ENCODE results near the gene TMEM186.

Gene TMEM186

DNA sequence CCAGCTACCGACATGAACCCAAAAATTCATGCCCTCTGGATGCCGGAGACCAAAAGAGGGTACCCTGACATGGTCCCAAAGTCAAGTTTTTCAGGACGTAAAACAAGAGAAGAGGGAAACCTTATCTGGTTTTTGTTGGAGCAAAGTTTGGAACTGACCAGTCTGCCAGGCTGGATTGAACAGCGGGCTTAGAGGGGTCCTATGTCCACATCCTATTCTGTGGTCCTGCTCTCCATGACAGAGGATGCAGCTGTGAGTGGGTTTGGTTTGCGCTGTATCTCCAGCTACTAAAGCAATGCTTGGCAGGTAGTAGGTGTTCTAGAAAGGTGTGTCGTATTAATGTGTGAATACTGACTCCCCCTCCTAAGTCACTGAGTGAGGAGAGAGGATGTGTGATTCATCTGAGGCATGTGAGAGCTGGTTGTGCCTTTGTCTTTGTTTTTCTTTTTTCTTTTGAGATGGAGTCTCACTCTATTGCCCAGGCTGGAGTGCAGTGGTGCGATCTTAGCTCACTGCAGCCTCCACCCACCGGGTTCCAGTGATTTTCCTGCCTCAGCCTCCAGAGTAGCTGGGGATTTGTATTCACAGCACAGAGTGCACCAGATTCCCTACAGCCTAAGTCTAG lies 31.2 kb upstream of the TMEM186 start:
- TF ChIP-seq, protein P1, sequence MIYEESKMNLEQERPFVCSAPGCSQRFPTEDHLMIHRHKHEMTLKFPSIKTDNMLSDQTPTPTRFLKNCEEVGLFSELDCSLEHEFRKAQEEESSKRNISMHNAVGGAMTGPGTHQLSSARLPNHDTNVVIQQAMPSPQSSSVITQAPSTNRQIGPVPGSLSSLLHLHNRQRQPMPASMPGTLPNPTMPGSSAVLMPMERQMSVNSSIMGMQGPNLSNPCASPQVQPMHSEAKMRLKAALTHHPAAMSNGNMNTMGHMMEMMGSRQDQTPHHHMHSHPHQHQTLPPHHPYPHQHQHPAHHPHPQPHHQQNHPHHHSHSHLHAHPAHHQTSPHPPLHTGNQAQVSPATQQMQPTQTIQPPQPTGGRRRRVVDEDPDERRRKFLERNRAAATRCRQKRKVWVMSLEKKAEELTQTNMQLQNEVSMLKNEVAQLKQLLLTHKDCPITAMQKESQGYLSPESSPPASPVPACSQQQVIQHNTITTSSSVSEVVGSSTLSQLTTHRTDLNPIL (CRISPR knock-in tag; IDR thresholded peaks at IDR 0.05; ENCODE audit: low read depth): no peak
- TF ChIP-seq PPARA (CRISPR knock-in tag; IDR thresholded peaks at IDR 0.05; ENCODE audit: borderline replicate concordance): no peak
- TF ChIP-seq ZFP3 (CRISPR knock-in tag; IDR thresholded peaks at IDR 0.05): no peak
- TF ChIP-seq, protein P2, sequence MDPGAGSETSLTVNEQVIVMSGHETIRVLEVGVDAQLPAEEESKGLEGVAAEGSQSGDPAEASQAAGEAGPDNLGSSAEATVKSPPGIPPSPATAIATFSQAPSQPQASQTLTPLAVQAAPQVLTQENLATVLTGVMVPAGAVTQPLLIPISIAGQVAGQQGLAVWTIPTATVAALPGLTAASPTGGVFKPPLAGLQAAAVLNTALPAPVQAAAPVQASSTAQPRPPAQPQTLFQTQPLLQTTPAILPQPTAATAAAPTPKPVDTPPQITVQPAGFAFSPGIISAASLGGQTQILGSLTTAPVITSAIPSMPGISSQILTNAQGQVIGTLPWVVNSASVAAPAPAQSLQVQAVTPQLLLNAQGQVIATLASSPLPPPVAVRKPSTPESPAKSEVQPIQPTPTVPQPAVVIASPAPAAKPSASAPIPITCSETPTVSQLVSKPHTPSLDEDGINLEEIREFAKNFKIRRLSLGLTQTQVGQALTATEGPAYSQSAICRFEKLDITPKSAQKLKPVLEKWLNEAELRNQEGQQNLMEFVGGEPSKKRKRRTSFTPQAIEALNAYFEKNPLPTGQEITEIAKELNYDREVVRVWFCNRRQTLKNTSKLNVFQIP (CRISPR knock-in tag; IDR thresholded peaks at IDR 0.05; ENCODE audit: borderline replicate concordance, low read depth): no peak
- no peak for TF ChIP-seq ESRRG (CRISPR knock-in tag; IDR thresholded peaks at IDR 0.05)
- TF ChIP-seq, protein P3, sequence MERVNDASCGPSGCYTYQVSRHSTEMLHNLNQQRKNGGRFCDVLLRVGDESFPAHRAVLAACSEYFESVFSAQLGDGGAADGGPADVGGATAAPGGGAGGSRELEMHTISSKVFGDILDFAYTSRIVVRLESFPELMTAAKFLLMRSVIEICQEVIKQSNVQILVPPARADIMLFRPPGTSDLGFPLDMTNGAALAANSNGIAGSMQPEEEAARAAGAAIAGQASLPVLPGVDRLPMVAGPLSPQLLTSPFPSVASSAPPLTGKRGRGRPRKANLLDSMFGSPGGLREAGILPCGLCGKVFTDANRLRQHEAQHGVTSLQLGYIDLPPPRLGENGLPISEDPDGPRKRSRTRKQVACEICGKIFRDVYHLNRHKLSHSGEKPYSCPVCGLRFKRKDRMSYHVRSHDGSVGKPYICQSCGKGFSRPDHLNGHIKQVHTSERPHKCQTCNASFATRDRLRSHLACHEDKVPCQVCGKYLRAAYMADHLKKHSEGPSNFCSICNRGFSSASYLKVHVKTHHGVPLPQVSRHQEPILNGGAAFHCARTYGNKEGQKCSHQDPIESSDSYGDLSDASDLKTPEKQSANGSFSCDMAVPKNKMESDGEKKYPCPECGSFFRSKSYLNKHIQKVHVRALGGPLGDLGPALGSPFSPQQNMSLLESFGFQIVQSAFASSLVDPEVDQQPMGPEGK (CRISPR knock-in tag; IDR thresholded peaks at IDR 0.05; ENCODE audit: borderline replicate concordance): no peak
- no peak for ATAC-seq

DNA sequence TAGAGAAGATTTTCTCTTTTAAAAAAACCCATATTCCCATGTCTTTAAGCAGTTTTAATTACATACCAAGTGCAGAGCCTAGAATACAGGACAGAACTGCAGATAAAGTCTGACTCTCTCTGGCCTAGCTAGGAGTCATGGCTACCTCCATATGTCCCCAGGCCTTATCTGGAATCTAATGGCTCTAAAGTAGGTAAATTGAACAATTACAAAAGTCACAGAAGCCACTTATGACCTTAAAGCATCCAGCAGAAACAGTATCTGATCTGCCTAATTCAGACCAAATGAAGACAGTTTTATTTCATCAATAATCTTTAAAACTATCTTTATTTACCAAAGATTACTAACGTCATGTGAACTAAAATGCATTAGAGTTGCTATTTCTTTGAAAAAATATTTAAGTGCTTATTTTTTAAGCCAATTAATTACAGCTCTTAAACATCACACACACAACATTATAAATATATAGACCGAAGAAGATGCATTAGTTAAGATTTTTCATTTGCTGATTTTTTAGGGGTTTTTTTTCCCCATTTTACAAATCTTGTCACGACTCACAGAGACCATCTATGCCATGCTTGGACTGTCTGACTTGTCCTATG lies 28.9 kb upstream of the TMEM186 start:
- peak; percentile 55; the same call in 1 of the 3 replicates for ATAC-seq
- TF ChIP-seq ZNF8 (CRISPR knock-in tag; IDR thresholded peaks at IDR 0.05): peak; percentile 54
- TF ChIP-seq ZNF70 (CRISPR knock-in tag; IDR thresholded peaks at IDR 0.05): 0 out of 2 replicates have a peak, but pooled peaks have one; percentile 15
- TF ChIP-seq ISL1 (CRISPR knock-in tag; IDR thresholded peaks at IDR 0.05): peak; percentile 77
- TF ChIP-seq, protein P4, sequence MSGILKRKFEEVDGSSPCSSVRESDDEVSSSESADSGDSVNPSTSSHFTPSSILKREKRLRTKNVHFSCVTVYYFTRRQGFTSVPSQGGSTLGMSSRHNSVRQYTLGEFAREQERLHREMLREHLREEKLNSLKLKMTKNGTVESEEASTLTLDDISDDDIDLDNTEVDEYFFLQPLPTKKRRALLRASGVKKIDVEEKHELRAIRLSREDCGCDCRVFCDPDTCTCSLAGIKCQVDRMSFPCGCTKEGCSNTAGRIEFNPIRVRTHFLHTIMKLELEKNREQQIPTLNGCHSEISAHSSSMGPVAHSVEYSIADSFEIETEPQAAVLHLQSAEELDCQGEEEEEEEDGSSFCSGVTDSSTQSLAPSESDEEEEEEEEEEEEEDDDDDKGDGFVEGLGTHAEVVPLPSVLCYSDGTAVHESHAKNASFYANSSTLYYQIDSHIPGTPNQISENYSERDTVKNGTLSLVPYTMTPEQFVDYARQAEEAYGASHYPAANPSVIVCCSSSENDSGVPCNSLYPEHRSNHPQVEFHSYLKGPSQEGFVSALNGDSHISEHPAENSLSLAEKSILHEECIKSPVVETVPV (CRISPR knock-in tag; IDR thresholded peaks at IDR 0.05): peak; percentile 88
- TF ChIP-seq ESRRG (CRISPR knock-in tag; IDR thresholded peaks at IDR 0.05): peak; percentile 89; the same call in 1 of the 2 replicates
- peak; percentile 93; the same call in 1 of the 2 replicates for TF ChIP-seq GLIS3 (CRISPR knock-in tag; IDR thresholded peaks at IDR 0.05)
- TF ChIP-seq ARNTL (CRISPR knock-in tag; IDR thresholded peaks at IDR 0.05; ENCODE audit: borderline replicate concordance, low read depth): no peak
- TF ChIP-seq, protein P1 (CRISPR knock-in tag; IDR thresholded peaks at IDR 0.05; ENCODE audit: low read depth): peak; percentile 16; the same call in 1 of the 2 replicates
- TF ChIP-seq TCF4 (CRISPR knock-in tag; IDR thresholded peaks at IDR 0.05; ENCODE audit: borderline replicate concordance): peak; percentile 98
- TF ChIP-seq, protein P5, sequence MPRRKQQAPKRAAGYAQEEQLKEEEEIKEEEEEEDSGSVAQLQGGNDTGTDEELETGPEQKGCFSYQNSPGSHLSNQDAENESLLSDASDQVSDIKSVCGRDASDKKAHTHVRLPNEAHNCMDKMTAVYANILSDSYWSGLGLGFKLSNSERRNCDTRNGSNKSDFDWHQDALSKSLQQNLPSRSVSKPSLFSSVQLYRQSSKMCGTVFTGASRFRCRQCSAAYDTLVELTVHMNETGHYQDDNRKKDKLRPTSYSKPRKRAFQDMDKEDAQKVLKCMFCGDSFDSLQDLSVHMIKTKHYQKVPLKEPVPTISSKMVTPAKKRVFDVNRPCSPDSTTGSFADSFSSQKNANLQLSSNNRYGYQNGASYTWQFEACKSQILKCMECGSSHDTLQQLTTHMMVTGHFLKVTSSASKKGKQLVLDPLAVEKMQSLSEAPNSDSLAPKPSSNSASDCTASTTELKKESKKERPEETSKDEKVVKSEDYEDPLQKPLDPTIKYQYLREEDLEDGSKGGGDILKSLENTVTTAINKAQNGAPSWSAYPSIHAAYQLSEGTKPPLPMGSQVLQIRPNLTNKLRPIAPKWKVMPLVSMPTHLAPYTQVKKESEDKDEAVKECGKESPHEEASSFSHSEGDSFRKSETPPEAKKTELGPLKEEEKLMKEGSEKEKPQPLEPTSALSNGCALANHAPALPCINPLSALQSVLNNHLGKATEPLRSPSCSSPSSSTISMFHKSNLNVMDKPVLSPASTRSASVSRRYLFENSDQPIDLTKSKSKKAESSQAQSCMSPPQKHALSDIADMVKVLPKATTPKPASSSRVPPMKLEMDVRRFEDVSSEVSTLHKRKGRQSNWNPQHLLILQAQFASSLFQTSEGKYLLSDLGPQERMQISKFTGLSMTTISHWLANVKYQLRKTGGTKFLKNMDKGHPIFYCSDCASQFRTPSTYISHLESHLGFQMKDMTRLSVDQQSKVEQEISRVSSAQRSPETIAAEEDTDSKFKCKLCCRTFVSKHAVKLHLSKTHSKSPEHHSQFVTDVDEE (CRISPR knock-in tag; IDR thresholded peaks at IDR 0.05): peak; percentile 96
- TF ChIP-seq, protein P3 (CRISPR knock-in tag; IDR thresholded peaks at IDR 0.05; ENCODE audit: borderline replicate concordance): no peak; the same call in 1 of the 2 replicates
- TF ChIP-seq ZFP30 (CRISPR knock-in tag; IDR thresholded peaks at IDR 0.05): peak; percentile 41; the same call in 1 of the 2 replicates
- no peak for TF ChIP-seq CSDC2 (CRISPR knock-in tag; IDR thresholded peaks at IDR 0.05)
- TF ChIP-seq BACH2 (CRISPR knock-in tag; IDR thresholded peaks at IDR 0.05; ENCODE audit: borderline replicate concordance): no peak
- no peak for TF ChIP-seq SNAI2 (CRISPR knock-in tag; IDR thresholded peaks at IDR 0.05)

All from SK-N-SH treated with all-trans-retinoic acid at 6 μM for 48 hours (cell line).